Measurements from ENCODE around the gene CREB3L2. TPM values are rescaled to one million over a fixed set of nuclear protein-coding genes. Genes with fewer than 3 reads are reported as not detected.
A peak's percentile ranks its signal among the peaks of the same experiment; 100 is the strongest.

The CREB3L2 gene
- total and polyA plus RNA-seq, 4 donors: 7.4 to 89.1 (median 44.0) TPM

GRCh38 chr7:137998250-137998649 is 3.6 kb downstream of the CREB3L2 start:
- H3K27ac ChIP-seq (ENCODE audit: low read depth in 1 of 2, low read length in 1 of 2): no peak overlapping the region
- TF ChIP-seq CTCF (IDR thresholded peaks at IDR 0.05; ENCODE audit: control extremely low read depth, extremely low read depth): no peak
- H3K27me3 ChIP-seq (ENCODE audit: control insufficient read depth in 3 of 3, insufficient read depth in 3 of 3, low read length in 2 of 3): no peaks in the 10 kb centered on the region
- peaks cover 0 to 36% (median 18%) of the 10 kb centered on the region in 5 donors for H3K4me1 ChIP-seq (ENCODE audit: control insufficient read depth in 5 of 5, insufficient read depth in 5 of 5, low read length in 5 of 5)
- DNase-seq (no peak), ATAC-seq (ENCODE audit: insufficient read depth, low FRiP score) (no peak)
- H3K9ac ChIP-seq (ENCODE audit: insufficient read depth in 1 of 2, low read length in 2 of 2): no peak overlapping the region
- H3K4me3 ChIP-seq: no peak overlapping the region
- 0 to 47% methylated on average over 1 of the region's 1 CpG for WGBS, 2 donors
- H3K9me3 ChIP-seq (ENCODE audit: control insufficient read depth in 4 of 4, insufficient read depth in 3 of 4, low read length in 3 of 4): no peaks in the 10 kb centered on the region
- peaks cover 0 to 4% (median 0%) of the 10 kb centered on the region in 4 donors for H3K36me3 ChIP-seq (ENCODE audit: control insufficient read depth in 4 of 4, insufficient read depth in 4 of 4, low read length in 4 of 4)

GRCh38 chr7:137996871-137997270 is 5.0 kb downstream of the CREB3L2 start:
- no peak for TF ChIP-seq CTCF (IDR thresholded peaks at IDR 0.05; ENCODE audit: control extremely low read depth, extremely low read depth)
- 22 to 72% methylated on average over 3 of the region's 3 CpGs for WGBS, 2 donors
- ATAC-seq (ENCODE audit: insufficient read depth, low FRiP score) (no peak), DNase-seq (no peak)
- H3K4me1 ChIP-seq (ENCODE audit: control insufficient read depth in 5 of 5, insufficient read depth in 5 of 5, low read length in 5 of 5): peaks cover 4 to 42% (median 31%) of the 10 kb centered on the region in 5 donors
- no peaks in the 10 kb centered on the region for H3K27me3 ChIP-seq (ENCODE audit: control insufficient read depth in 3 of 3, insufficient read depth in 3 of 3, low read length in 2 of 3)
- no peak overlapping the region for H3K4me3 ChIP-seq
- no peak overlapping the region for H3K27ac ChIP-seq (ENCODE audit: low read depth in 1 of 2, low read length in 1 of 2)
- H3K36me3 ChIP-seq (ENCODE audit: control insufficient read depth in 4 of 4, insufficient read depth in 4 of 4, low read length in 4 of 4): peaks cover 0 to 4% (median 2%) of the 10 kb centered on the region in 4 donors
- no peaks in the 10 kb centered on the region for H3K9me3 ChIP-seq (ENCODE audit: control insufficient read depth in 4 of 4, insufficient read depth in 3 of 4, low read length in 3 of 4)
- no peak overlapping the region for H3K9ac ChIP-seq (ENCODE audit: insufficient read depth in 1 of 2, low read length in 2 of 2)

GRCh38 chr7:137996386-137996851 is 5.5 kb downstream of the CREB3L2 start:
- no peaks in the 10 kb centered on the region for H3K27me3 ChIP-seq (ENCODE audit: control insufficient read depth in 3 of 3, insufficient read depth in 3 of 3, low read length in 2 of 3)
- peak overlapping the region; percentile 3 to 36 for H3K27ac ChIP-seq (ENCODE audit: low read depth in 1 of 2, low read length in 1 of 2)
- no peak for TF ChIP-seq CTCF (IDR thresholded peaks at IDR 0.05; ENCODE audit: control extremely low read depth, extremely low read depth)
- DNase-seq: peak; percentile 45 to 59 (median 51)
- H3K9ac ChIP-seq (ENCODE audit: insufficient read depth in 1 of 2, low read length in 2 of 2): no peak overlapping the region
- WGBS, 2 donors: 9 to 32% methylated on average over 6 of the region's 6 CpGs
- no peak overlapping the region for H3K4me3 ChIP-seq
- peaks cover 0 to 4% (median 0%) of the 10 kb centered on the region in 4 donors for H3K36me3 ChIP-seq (ENCODE audit: control insufficient read depth in 4 of 4, insufficient read depth in 4 of 4, low read length in 4 of 4)
- H3K9me3 ChIP-seq (ENCODE audit: control insufficient read depth in 4 of 4, insufficient read depth in 3 of 4, low read length in 3 of 4): no peaks in the 10 kb centered on the region
- peaks cover 4 to 42% (median 31%) of the 10 kb centered on the region in 5 donors for H3K4me1 ChIP-seq (ENCODE audit: control insufficient read depth in 5 of 5, insufficient read depth in 5 of 5, low read length in 5 of 5)
- ATAC-seq (ENCODE audit: insufficient read depth, low FRiP score): no peak

- Histone ChIP-seq H3K4me1 (ENCODE audit: control insufficient read depth in 5 of 5, insufficient read depth in 5 of 5, low read length in 5 of 5) (peaks cover 14 to 45% (median 32%) of the 10 kb centered on the region in 5 donors), H3K4me3 (no peak overlapping the region), H3K27me3 (ENCODE audit: control insufficient read depth in 3 of 3, insufficient read depth in 3 of 3, low read length in 2 of 3) (no peaks in the 10 kb centered on the region), H3K36me3 (ENCODE audit: control insufficient read depth in 4 of 4, insufficient read depth in 4 of 4, low read length in 4 of 4) (peaks cover 0 to 4% (median 0%) of the 10 kb centered on the region in 4 donors), H3K9ac (ENCODE audit: insufficient read depth in 1 of 2, low read length in 2 of 2) (no peak overlapping the region), H3K9me3 (ENCODE audit: control insufficient read depth in 4 of 4, insufficient read depth in 3 of 4, low read length in 3 of 4) (no peaks in the 10 kb centered on the region), H3K27ac (ENCODE audit: low read depth in 1 of 2, low read length in 1 of 2) (peak overlapping the region in 1 of 2 donors; percentile 2)
- no peak for TF ChIP-seq CTCF (IDR thresholded peaks at IDR 0.05; ENCODE audit: control extremely low read depth, extremely low read depth)
- no peak for ATAC-seq (ENCODE audit: insufficient read depth, low FRiP score)
- 92 to 93% methylated on average over 4 of the region's 4 CpGs for WGBS, 2 donors
- no peak for DNase-seq
Measured at GRCh38 chr7:137994216-137994615, 7.7 kb downstream of the CREB3L2 start.
